ENCODE results near the gene YEATS4.

The YEATS4 gene

GRCh38 chr12:69392179-69392928, 32.8 kb downstream of the YEATS4 start:
- no peak for TF ChIP-seq FOXP2 (optimal IDR thresholded peaks at IDR 0.05; ENCODE audit: borderline replicate concordance, extremely low read depth, extremely low read length, insufficient read depth)
- no peak for TF ChIP-seq SIN3A (IDR thresholded peaks at IDR 0.05; ENCODE audit: borderline replicate concordance, insufficient read depth, low read length)
- TF ChIP-seq REST (IDR thresholded peaks at IDR 0.05; ENCODE audit: insufficient read depth in 1 of 2, low read depth in 2 of 2, low read length in 2 of 2), result no peak
- no peak for TF ChIP-seq POLR2AphosphoS5 (IDR thresholded peaks at IDR 0.05; ENCODE audit: low read depth, low read length)
- no peak for TF ChIP-seq TAF1 (IDR thresholded peaks at IDR 0.05; ENCODE audit: borderline replicate concordance, insufficient read depth, low read length)

DNA sequence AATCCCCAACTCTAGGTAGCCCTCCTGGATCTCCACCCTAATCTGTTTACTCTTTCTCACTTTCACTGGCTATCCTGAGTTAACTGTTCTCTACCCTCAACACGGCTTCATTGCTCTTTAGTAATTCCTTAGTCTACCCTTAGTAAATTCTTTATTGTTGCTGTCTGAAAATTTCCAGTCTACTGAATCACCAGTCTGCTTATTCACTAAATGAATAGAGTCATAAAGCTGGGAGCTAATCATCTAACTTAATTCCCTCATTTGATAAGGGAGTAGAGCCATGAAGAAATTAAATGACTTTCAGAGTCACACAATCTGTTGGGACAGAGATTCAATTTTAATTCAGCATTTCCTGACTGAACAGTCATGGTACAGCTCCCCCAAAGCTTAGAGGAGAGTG, 36.5 kb downstream of the YEATS4 start:
- TF ChIP-seq POLR2AphosphoS5 (IDR thresholded peaks at IDR 0.05; ENCODE audit: low read depth, low read length) (no peak), REST (IDR thresholded peaks at IDR 0.05; ENCODE audit: insufficient read depth in 1 of 2, low read depth in 2 of 2, low read length in 2 of 2) (no peak), TAF1 (IDR thresholded peaks at IDR 0.05; ENCODE audit: borderline replicate concordance, insufficient read depth, low read length) (no peak), SIN3A (IDR thresholded peaks at IDR 0.05; ENCODE audit: borderline replicate concordance, insufficient read depth, low read length) (no peak), FOXP2 (optimal IDR thresholded peaks at IDR 0.05; ENCODE audit: borderline replicate concordance, extremely low read depth, extremely low read length, insufficient read depth) (no peak)

DNA sequence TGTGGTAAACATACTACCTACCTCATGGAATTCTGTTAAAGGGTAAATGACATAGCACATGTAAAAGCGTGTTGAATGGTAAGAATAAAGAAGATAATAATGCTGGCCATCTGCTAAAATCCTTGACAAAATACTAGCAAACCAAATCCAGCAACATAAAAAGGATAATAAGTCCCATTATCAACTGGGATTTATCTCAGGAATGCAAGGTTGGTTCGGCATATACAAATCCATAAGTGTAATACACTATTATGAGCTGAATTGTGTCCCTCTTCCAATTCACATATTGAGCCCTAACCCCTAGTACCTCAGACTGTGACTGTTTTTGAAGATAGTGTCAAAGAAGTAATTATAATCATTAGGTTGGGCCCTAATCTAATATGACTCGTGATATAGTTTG, 37.4 kb downstream of the YEATS4 start:
- TF ChIP-seq TAF1 (IDR thresholded peaks at IDR 0.05; ENCODE audit: borderline replicate concordance, insufficient read depth, low read length), result no peak
- no peak for TF ChIP-seq REST (IDR thresholded peaks at IDR 0.05; ENCODE audit: insufficient read depth in 1 of 2, low read depth in 2 of 2, low read length in 2 of 2)
- no peak for TF ChIP-seq POLR2AphosphoS5 (IDR thresholded peaks at IDR 0.05; ENCODE audit: low read depth, low read length)

GRCh38 chr12:69397978-69398377, 38.4 kb downstream of the YEATS4 start:
- TF ChIP-seq SIN3A (IDR thresholded peaks at IDR 0.05; ENCODE audit: borderline replicate concordance, insufficient read depth, low read length), result no peak
- TF ChIP-seq POLR2AphosphoS5 (IDR thresholded peaks at IDR 0.05; ENCODE audit: low read depth, low read length), result no peak

DNA sequence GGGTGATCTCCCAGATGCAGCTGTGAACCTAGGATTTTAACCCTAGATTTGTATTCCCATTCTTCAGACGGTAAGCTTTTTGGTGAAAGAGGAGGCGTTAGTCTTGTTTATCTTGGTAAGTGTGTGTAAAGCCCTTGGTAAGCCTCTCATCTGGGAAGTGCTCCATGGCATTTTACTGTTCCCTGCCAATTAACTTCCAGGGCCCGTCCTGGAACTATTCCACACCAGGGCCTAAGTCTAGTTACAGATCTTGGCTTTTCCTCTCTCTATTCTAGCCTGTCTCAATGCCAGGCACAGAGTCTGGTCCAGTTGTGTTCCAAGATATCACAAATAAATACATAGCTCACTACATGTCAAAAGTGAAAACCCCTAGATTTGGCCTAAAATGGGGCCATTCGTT, 42.4 kb downstream of the YEATS4 start:
- TF ChIP-seq REST (IDR thresholded peaks at IDR 0.05; ENCODE audit: insufficient read depth in 1 of 2, low read depth in 2 of 2, low read length in 2 of 2), result no peak
- no peak for TF ChIP-seq TAF1 (IDR thresholded peaks at IDR 0.05; ENCODE audit: borderline replicate concordance, insufficient read depth, low read length)
- no peak for TF ChIP-seq SIN3A (IDR thresholded peaks at IDR 0.05; ENCODE audit: borderline replicate concordance, insufficient read depth, low read length)
- no peak for TF ChIP-seq POLR2AphosphoS5 (IDR thresholded peaks at IDR 0.05; ENCODE audit: low read depth, low read length)
- TF ChIP-seq FOXP2 (optimal IDR thresholded peaks at IDR 0.05; ENCODE audit: borderline replicate concordance, extremely low read depth, extremely low read length, insufficient read depth), result no peak
